Left lung (tissue), 14 donors: ENCODE data around the gene RGS7BP. TPM values are rescaled to one million over a fixed set of nuclear protein-coding genes. Genes with fewer than 3 reads are reported as not detected.

Experiments used
- ATAC-seq: fragments of 200-7000 bp; cut with Tn5 transposase; one replicate; pipeline ENCODE4 v1.9.1; 2020; ENCODE audit warnings: moderate library complexity
- DNase-seq, 4 donors: peaks; one replicate each; pipeline ENCODE4 v3.0.0-alpha.2; 2013 to 2020
- H3K27ac ChIP-seq, 2 donors: fragments of 200-600 bp; sonication (generic) in 1 of 2; one replicate each; pipeline versions ENCODE4 v1.5.0 to v1.8.0; 2020 to 2021
- H3K27me3 ChIP-seq, 2 donors: fragments of 200-600 bp; sonication (generic) in 1 of 2; one replicate each; pipeline versions ENCODE4 v1.5.0 to v1.8.0; 2020 to 2021
- H3K36me3 ChIP-seq, 2 donors: fragments of 200-600 bp; sonication (generic) in 1 of 2; one replicate each; pipeline versions ENCODE4 v1.5.0 to v1.8.0; 2020 to 2021
- H3K4me1 ChIP-seq, 2 donors: fragments of 200-600 bp; one replicate each; pipeline ENCODE4 v1.8.0; 2021
- H3K4me3 ChIP-seq, 2 donors: fragments of 200-600 bp; sonication (generic) in 1 of 2; one replicate each; pipeline versions ENCODE4 v1.5.0 to v1.8.0; 2020 to 2021; ENCODE audit warnings: mild to moderate bottlenecking in 1 of 2
- H3K9me3 ChIP-seq, 2 donors: fragments of 200-600 bp; sonication (generic) in 1 of 2; one replicate each; pipeline versions ENCODE4 v1.5.0 to v1.8.0; 2020 to 2021
- CTCF ChIP-seq, 2 donors: fragments of 200-600 bp; sonication (generic) in 1 of 2; IDR thresholded peaks; one replicate each; pipeline versions ENCODE4 v1.5.0 to v1.8.0; 2021; ENCODE audit warnings: antibody characterized with exemption in 2 of 2
- intact Hi-C, 2 donors: fragments of 100-400 bp; cut with DNase I; formaldehyde crosslinking; loops; one replicate each; pipeline versions ENCODE4 v1.11.2 to v1.14.2; 2022
- long read RNA-seq, 12 donors: library from polyadenylated mRNA in 2 of 12; unstranded in 2 of 12; transcript quantifications; one replicate each; pipeline ENCODE4 v2.0.0 and lab custom pipeline, GENCODE V29; 2019 to 2026
- polyA plus RNA-seq, 6 donors: library from polyadenylated mRNA; unstranded; fragments of 120-200 nt; gene quantifications; one replicate each; pipeline ENCODE4 v1.2.1, GENCODE V29; 2013; ENCODE audit not compliant: insufficient read length in 6 of 6
- total RNA-seq, 2 donors: library from RNA; stranded (reverse); fragmentation: NEBNext Ultra II Directional; extraction: Animal tissue kit (Norgen Biotek cat#: 25700); gene quantifications; one replicate each; pipeline ENCODE4 v1.2.1, GENCODE V29; 2021
- donor health status: DM: no; HTN: yes; CAD: no.
- donor health status: DM: no; HTN: no; CAD: no.

RGS7BP gene
- 1 to 10 TPM; 1.6 to 3.5 TPM for total RNA-seq
- polyA plus RNA-seq = 10 to 100 TPM; 17.1 to 28.9 (median 25.6) TPM
- long read RNA-seq, donor 1, full-length matches to known transcripts = 11 of 36 reads
- long read RNA-seq, donor 1, partial matches to known transcripts = 25 of 36 reads
- long read RNA-seq, donor 1, other reads (novel, unspliced or antisense) = 0 of 36 reads
- long read RNA-seq, donor 2, full-length matches to known transcripts = 2 of 2 reads
- long read RNA-seq, donor 2, partial matches to known transcripts = 0 of 2 reads
- long read RNA-seq, donor 2, other reads (novel, unspliced or antisense) = 0 of 2 reads
- long read RNA-seq, donor 3, full-length matches to known transcripts = 2 of 2 reads
- long read RNA-seq, donor 3, partial matches to known transcripts = 0 of 2 reads
- long read RNA-seq, donor 3, other reads (novel, unspliced or antisense) = 0 of 2 reads
- long read RNA-seq, donor 4, full-length matches to known transcripts = 2 of 3 reads
- long read RNA-seq, donor 4, partial matches to known transcripts = 1 of 3 reads
- long read RNA-seq, donor 4, other reads (novel, unspliced or antisense) = 0 of 3 reads
- long read RNA-seq, donor 5, full-length matches to known transcripts = 4 of 4 reads
- long read RNA-seq, donor 5, partial matches to known transcripts = 0 of 4 reads
- long read RNA-seq, donor 5, other reads (novel, unspliced or antisense) = 0 of 4 reads
- long read RNA-seq, donor 6 = 0 reads
- long read RNA-seq, donor 7, full-length matches to known transcripts = 1 of 1 reads
- long read RNA-seq, donor 7, partial matches to known transcripts = 0 of 1 reads
- long read RNA-seq, donor 7, other reads (novel, unspliced or antisense) = 0 of 1 reads
- long read RNA-seq, donor 8, full-length matches to known transcripts = 5 of 5 reads
- long read RNA-seq, donor 8, partial matches to known transcripts = 0 of 5 reads
- long read RNA-seq, donor 8, other reads (novel, unspliced or antisense) = 0 of 5 reads
- long read RNA-seq, donor 9 = 0 reads
- long read RNA-seq, donor 10, full-length matches to known transcripts = 1 of 1 reads
- long read RNA-seq, donor 10, partial matches to known transcripts = 0 of 1 reads
- long read RNA-seq, donor 10, other reads (novel, unspliced or antisense) = 0 of 1 reads
- long read RNA-seq, donor 11, full-length matches to known transcripts = 2 of 2 reads
- long read RNA-seq, donor 11, partial matches to known transcripts = 0 of 2 reads
- long read RNA-seq, donor 11, other reads (novel, unspliced or antisense) = 0 of 2 reads
- long read RNA-seq, donor 12, full-length matches to known transcripts = 9 of 9 reads
- long read RNA-seq, donor 12, partial matches to known transcripts = 0 of 9 reads
- long read RNA-seq, donor 12, other reads (novel, unspliced or antisense) = 0 of 9 reads

- DNase-seq (peak; percentile 39 to 82 (median 63)), ATAC-seq (peak; percentile 95)
- H3K9me3 ChIP-seq = no peaks in the 10 kb centered on the region
- no peak for TF ChIP-seq CTCF (IDR thresholded peaks at IDR 0.05)
- H3K4me3 ChIP-seq = peak within 1 kb of the TSS; percentile 24 to 43
- H3K36me3 ChIP-seq = no peaks in the 10 kb centered on the region
- intact Hi-C loops = no loop called here
- H3K27ac ChIP-seq = no peak within 1 kb of the TSS
- peaks cover 0 to 7% of the 10 kb centered on the region in 2 donors for H3K4me1 ChIP-seq
- peaks cover 13 to 50% of the 10 kb centered on the region in 2 donors for H3K27me3 ChIP-seq
These were observed at the start of gene RGS7BP for GRCh38 chr5:64505769-64506566. Gene RGS7BP, plus strand, starts transcription at chr5:64506015. Its CDS starts 610 bp downstream, at chr5:64506625.

GRCh38 chr5:64457846-64458245 lies 48.0 kb upstream of the RGS7BP start:
- no peak overlapping the region for H3K27ac ChIP-seq
- no peaks in the 10 kb centered on the region for H3K27me3 ChIP-seq
- H3K4me3 ChIP-seq = no peak overlapping the region
- no peaks in the 10 kb centered on the region for H3K4me1 ChIP-seq
- TF ChIP-seq CTCF (IDR thresholded peaks at IDR 0.05) = no peak
- H3K9me3 ChIP-seq = peaks cover 0 to 6% of the 10 kb centered on the region in 2 donors
- H3K36me3 ChIP-seq = no peaks in the 10 kb centered on the region
- intact Hi-C loops = no loop called here
- DNase-seq (no peak), ATAC-seq (no peak)

- H3K4me1 ChIP-seq = no peaks in the 10 kb centered on the region
- ATAC-seq (no peak), DNase-seq (no peak)
- no peaks in the 10 kb centered on the region for H3K27me3 ChIP-seq
- no peak overlapping the region for H3K27ac ChIP-seq
- H3K36me3 ChIP-seq = no peaks in the 10 kb centered on the region
- peaks cover 0 to 15% of the 10 kb centered on the region in 2 donors for H3K9me3 ChIP-seq
- intact Hi-C loops = no loop called here
- no peak for TF ChIP-seq CTCF (IDR thresholded peaks at IDR 0.05)
- no peak overlapping the region for H3K4me3 ChIP-seq
These were observed 46.9 kb upstream of the RGS7BP start for GRCh38 chr5:64458948-64459347.

- Histone ChIP-seq H3K4me3 (no peak overlapping the region), H3K36me3 (no peaks in the 10 kb centered on the region), H3K4me1 (no peaks in the 10 kb centered on the region), H3K9me3 (peaks cover 0 to 27% of the 10 kb centered on the region in 2 donors), H3K27me3 (no peaks in the 10 kb centered on the region), H3K27ac (no peak overlapping the region)
- ATAC-seq = no peak
- TF ChIP-seq CTCF (IDR thresholded peaks at IDR 0.05) = no peak
- DNase-seq = no peak
- intact Hi-C loops = no loop called here
These were observed 43.4 kb upstream of the RGS7BP start for GRCh38 chr5:64462391-64462790.
